ENCODE data around the gene LAMTOR4. TPM values are rescaled to one million over a fixed set of nuclear protein-coding genes. Genes with fewer than 3 reads are reported as not detected.
"Not testable (repeated sequence)": the region's sequence is repeated elsewhere in the genome, so short reads cannot be mapped to it uniquely, and the experiment has no call there.

The LAMTOR4 gene
- total RNA-seq, 6 experiments from 2014 or later: 35.8 to 66.6 (median 44.9) TPM

DNA sequence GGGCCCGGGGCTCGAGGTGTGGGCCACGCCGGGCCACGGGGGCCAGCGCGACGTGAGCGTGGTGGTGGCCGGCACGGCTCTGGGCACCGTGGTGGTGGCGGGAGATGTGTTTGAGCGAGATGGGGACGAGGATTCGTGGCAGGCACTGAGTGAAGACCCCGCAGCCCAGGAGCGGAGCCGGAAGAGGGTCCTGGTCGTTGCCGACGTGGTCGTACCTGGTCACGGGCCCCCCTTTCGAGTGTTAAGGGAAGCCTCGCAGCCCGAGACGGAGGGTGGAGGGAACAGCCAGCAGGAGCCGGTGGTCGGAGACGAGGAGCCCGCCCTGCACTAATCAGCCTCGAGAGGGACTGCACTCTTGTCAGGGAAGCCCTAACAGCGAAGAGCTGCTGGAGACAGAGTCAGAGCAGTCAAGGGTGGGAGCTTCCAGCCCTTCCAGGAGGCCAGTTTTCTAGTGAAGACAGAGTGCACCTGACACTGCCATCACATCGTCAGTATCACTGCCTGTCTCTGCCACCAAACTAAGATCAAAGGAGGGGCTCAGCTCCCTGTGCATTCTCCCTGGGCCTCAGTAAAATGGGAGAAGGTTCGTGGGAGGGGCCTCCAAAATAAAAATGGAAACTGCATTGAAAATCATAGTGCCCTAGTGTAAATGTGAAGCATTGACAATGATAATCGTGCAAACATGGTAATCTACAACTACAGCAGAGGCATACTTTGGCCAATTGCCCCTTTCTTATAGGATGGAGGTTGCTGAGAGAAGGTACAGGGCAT is 20.7 kb upstream of the LAMTOR4 start:
- Histone ChIP-seq H3K36me3 (no peaks in the 10 kb centered on the region), H3K9me3 (no peaks in the 10 kb centered on the region), H3K4me3 (peak overlapping the region; percentile 80 to 85 (median 82)), H3K27me3 (no peaks in the 10 kb centered on the region), H3K27ac (peak overlapping the region; percentile 87 to 97 (median 91)), H3K4me1 (peaks cover 0 to 39% (median 0%) of the 10 kb centered on the region in 4 donors)
- ATAC-seq (no peak), DNase-seq (no peak)
- intact Hi-C loops (cut with DNase I): no loop called here
- 12% methylated on average over 9 of the region's 37 CpGs for WGBS (ENCODE audit: insufficient coverage, low coverage, low lambda C conversion rate, missing lambda C conversion rate)
- TF ChIP-seq, protein P1, sequence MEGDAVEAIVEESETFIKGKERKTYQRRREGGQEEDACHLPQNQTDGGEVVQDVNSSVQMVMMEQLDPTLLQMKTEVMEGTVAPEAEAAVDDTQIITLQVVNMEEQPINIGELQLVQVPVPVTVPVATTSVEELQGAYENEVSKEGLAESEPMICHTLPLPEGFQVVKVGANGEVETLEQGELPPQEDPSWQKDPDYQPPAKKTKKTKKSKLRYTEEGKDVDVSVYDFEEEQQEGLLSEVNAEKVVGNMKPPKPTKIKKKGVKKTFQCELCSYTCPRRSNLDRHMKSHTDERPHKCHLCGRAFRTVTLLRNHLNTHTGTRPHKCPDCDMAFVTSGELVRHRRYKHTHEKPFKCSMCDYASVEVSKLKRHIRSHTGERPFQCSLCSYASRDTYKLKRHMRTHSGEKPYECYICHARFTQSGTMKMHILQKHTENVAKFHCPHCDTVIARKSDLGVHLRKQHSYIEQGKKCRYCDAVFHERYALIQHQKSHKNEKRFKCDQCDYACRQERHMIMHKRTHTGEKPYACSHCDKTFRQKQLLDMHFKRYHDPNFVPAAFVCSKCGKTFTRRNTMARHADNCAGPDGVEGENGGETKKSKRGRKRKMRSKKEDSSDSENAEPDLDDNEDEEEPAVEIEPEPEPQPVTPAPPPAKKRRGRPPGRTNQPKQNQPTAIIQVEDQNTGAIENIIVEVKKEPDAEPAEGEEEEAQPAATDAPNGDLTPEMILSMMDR (IDR thresholded peaks at IDR 0.05): no peak
- TF ChIP-seq POLR2A (IDR thresholded peaks at IDR 0.05): no peak

DNA sequence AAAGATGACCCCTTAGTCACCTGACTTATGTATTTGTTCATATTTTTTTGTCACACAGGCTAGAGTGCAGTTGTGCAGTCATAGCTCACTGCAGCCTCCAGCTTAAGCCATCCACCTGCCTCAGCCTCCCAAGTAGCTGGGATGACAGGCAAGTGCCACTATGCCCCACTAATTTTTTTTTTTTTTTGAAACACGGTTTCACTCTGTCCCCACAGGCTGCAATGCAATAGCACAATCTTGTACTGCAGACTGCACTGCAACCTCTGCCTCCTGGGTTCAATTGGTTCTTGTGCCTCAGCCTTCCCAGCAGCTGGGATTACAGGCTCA is 20.1 kb upstream of the LAMTOR4 start:
- 33% methylated on average over 1 of the region's 1 CpG for WGBS (ENCODE audit: insufficient coverage, low coverage, low lambda C conversion rate, missing lambda C conversion rate)
- TF ChIP-seq, protein P1 (IDR thresholded peaks at IDR 0.05): no peak
- no peak for TF ChIP-seq POLR2A (IDR thresholded peaks at IDR 0.05)
- Histone ChIP-seq H3K4me1 (peaks cover 0 to 40% (median 0%) of the 10 kb centered on the region in 4 donors), H3K9me3 (no peaks in the 10 kb centered on the region), H3K4me3 (no peak overlapping the region), H3K27ac (no peak overlapping the region), H3K27me3 (no peaks in the 10 kb centered on the region), H3K36me3 (no peaks in the 10 kb centered on the region)
- intact Hi-C loops (cut with DNase I): no loop called here
- no peak for ATAC-seq
- DNase-seq: no peak

- H3K4me1 ChIP-seq: peaks cover 0 to 36% (median 0%) of the 10 kb centered on the region in 4 donors
- not testable (repeated sequence) for H3K4me3 ChIP-seq, H3K27me3 ChIP-seq, H3K9me3 ChIP-seq, H3K36me3 ChIP-seq, DNase-seq, H3K27ac ChIP-seq, ATAC-seq
- WGBS (ENCODE audit: insufficient coverage, low coverage, low lambda C conversion rate, missing lambda C conversion rate): 92% methylated on average over 1 of the region's 1 CpG
- intact Hi-C loops (cut with DNase I): loop anchor here (10.0 kb wide), 1 partner anchor 95 kb away; no protein-coding TSS in a partner anchor
Observed at GRCh38 chr7:100130220-100130607, 18.5 kb upstream of the LAMTOR4 start.

- DNase-seq (peak; percentile 84 to 87 (median 86)), ATAC-seq (peak; percentile 65 to 73 (median 68))
- Histone ChIP-seq H3K4me1 (peaks cover 0 to 32% (median 0%) of the 10 kb centered on the region in 4 donors), H3K4me3 (peak overlapping the region; percentile 27 to 49 (median 48)), H3K9me3 (no peaks in the 10 kb centered on the region), H3K27me3 (no peaks in the 10 kb centered on the region), H3K27ac (peak overlapping the region in 2 of 3 donors; percentile 63 to 64), H3K36me3 (no peaks in the 10 kb centered on the region)
- TF ChIP-seq POLR2A (IDR thresholded peaks at IDR 0.05): no peak
- TF ChIP-seq, protein P1 (IDR thresholded peaks at IDR 0.05): peak; percentile 79 to 94 (median 88)
- 9% methylated on average over 13 of the region's 24 CpGs for whole genome bisulfite sequencing (ENCODE audit: insufficient coverage, low coverage, low lambda C conversion rate, missing lambda C conversion rate)
- intact Hi-C loops (cut with DNase I): loop anchor here (10.0 kb wide), 1 partner anchor 94 kb away; no protein-coding TSS in a partner anchor
Observed at GRCh38 chr7:100130608-100131453, 17.9 kb upstream of the LAMTOR4 start.
